HG03095 (cell line): ENCODE measurements around the gene YWHAQ.
A peak's percentile ranks its signal among the peaks of the same experiment; 100 is the strongest.
"Not testable (repeated sequence)": the region's sequence is repeated elsewhere in the genome, so short reads cannot be mapped to it uniquely, and the experiment has no call there.

Experiments used
- ATAC-seq: cut with Tn5 transposase; IDR thresholded peaks from one replicate; pipeline ENCODE4 v1.9.1; 2021; ENCODE audit warnings: moderate library complexity; ENCODE audit not compliant: unreplicated experiment

YWHAQ gene

DNA sequence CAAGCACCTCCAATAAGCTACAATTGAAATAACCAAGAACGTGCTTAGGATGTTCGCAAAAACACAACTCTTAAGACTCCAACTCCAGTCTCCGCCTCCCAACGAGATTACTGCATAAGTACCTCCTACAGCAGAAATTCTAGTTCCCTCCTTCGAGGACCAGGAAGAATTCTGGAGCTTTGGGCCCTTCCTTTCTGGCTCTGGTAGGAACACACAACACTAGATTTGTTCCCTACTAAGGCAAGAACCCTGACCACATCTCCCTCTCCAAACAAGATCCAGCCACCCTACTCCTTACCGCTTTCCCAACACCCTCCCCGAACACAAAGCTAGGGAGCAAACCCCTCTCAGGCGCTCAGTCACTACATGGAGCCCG, 75.9 kb downstream of the YWHAQ start:
- ATAC-seq = no peak

DNA sequence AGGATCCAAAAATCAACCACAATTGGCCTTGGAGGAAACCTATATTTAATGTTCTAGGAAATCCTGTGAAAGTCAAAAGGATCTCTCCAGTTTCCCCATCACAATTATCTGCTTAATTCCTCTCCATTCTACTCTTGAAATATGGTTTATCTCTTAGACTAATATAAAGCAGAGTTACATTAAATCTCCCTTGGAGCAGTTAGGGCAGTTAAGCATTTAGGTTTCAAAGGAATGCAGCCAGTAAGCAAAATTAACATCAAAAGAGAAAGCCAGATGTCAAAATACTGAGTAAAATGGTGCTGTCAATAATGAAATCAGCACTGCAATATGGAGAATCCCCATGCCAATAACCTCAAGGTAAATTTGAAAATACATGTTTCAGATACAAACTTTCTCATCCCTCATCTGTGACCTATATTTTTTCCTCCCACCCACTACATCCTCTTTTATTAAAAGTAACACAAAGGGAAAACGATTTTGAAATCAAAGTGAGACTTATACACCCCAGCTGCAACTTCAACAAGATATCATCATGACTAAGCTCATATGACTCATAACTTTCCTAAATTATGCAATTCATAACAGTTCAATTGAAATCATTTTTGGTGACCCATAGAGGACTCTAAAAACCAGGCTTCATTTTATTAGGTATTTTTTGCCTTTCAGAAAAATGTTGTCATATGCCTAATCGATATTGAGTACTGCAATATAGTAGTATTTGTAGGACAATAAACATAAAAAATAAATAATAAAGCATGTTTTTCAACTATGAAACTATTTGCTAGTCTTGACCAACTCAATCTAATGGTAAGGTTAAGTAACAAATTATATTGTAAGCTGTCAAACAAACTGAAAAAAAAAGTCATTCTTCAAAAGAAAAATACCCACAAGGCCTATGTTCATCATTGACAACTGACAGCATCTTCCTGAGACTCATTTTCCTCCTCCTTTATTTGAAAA, 78.3 kb downstream of the YWHAQ start:
- ATAC-seq = no peak

DNA sequence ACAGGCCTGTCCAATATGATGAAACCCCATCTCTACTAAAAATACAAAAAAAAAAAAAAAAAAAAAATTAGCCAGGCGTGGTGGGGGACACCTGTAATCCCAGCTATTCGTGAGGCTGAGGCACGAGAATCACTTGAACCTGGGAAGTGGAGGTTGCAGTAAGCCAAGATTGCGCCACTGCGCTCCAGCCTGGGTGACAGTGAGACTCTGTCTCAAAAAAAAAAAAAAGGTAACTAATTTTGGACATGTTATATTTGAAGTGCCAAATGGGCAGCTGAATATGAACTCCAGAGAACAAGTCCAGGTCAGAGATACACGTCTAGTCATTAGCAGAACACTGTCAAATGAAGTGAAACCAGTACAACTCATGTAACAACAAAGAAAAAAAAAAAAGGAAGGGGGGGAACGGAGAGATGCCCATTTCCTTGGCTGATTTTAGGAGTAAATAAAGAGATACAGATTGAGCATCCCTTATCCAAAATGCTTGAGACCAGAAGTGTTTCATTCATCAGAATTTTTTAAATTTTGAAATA, 79.9 kb downstream of the YWHAQ start:
- ATAC-seq = not testable (repeated sequence)

DNA sequence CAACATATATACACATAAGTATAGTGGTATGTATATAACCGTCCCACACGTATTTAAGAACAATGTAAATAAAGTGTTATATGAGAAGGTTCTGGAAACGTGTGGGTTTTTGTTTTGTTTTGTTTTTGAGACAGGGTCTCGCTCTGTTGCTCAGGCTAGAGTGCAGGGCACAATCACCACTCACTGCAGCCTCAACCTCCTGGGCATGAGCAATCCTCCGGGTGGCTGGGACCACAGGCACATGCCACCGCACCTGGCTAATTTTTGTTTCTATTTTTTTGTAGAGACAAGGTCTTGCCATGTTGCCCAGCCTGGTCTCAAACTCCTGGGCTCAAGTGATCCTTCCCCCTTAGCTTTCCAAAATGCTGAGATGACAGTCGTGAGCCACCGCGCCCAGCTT, 81.4 kb downstream of the YWHAQ start:
- no peak for ATAC-seq

DNA sequence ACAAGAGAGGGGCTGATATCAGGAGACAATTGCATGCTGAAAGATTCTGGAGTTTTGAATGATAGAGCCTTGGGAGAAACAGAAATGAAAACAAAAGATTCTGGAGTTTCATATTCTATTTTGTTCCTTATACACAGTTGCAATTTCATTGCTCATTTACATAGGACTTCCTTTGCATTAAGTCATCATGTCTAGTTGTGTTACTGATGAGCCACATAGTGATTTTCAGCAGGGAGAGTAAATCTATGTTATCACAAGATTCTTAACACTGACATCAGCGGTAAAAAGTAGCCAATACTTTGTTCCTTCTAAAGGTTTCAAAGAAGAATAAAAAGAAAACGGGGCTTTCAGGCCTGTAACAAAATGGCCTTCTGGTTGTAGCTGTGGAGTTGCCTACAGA, 82.3 kb downstream of the YWHAQ start:
- peak; percentile 50 for ATAC-seq

DNA sequence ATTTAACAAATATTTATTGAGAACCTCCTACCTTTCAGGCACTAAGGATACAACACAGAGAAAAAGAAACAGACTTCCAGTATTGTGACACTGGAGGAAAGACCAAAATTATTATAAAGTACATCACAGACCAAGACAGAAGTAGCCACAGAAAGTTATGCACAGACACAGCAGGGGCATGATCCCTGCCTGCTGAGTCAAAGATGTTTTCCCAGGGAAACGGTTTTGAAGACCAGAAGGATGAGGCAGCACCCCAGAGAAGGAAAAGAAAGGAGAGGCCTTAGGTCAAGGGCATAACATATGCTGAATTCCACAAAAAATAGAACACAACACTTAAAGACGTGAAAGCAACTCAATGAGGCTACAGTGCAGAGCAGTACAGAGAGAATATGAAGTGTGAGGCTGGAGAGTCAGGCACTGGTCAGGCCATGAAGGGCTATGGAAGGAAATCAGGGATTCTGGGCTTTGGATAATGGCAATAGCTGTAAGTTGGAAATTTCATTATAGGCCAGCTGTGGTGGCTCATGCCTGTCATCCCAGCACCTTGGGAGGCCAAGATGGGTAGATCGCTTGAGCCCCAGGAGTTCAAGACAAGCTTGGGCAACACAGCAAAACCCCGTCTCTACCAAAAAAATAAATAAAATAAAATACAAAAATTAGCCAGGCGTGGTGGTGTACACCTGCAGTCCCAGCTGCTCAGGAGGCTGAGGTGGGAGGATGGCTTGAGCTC, 83.4 kb downstream of the YWHAQ start:
- no peak for ATAC-seq

DNA sequence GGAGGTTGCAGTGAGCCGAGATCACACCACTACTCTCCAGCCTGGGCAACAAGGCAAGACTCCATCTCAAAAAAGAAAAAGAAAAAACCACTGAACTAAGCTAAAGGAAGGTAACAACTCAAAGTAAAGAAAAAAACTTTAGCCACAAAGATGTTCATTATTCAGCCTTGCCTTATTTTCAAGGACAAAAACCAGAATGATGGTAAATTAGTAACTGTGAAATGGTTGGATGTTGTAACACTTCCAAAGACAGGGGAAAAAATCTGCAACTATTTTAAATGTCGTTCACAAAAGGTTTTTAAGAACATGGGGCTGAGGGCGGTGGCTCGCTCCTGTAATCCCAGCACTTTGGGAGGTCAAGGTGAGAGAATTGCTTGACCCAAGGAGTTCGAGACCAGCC, 85.3 kb downstream of the YWHAQ start:
- ATAC-seq = no peak

DNA sequence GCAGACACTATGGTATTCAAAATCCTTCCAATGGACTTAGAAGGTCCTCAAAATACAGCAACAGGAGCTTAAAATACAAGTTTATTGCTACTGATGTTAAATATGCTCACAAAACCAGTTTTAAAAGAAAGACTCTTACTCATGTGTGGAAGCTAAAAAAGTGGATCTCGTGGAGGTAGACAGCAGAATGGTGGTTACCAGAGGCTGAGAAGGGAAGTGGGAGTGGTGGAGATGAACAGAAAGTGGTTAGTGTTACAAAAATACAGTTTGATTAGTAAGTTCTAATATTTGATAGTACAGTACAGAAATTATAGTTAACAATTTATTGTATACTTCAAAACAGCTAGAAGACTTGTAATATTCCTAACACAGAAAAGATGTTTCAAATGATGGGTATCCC, 87.2 kb downstream of the YWHAQ start:
- ATAC-seq = no peak

DNA sequence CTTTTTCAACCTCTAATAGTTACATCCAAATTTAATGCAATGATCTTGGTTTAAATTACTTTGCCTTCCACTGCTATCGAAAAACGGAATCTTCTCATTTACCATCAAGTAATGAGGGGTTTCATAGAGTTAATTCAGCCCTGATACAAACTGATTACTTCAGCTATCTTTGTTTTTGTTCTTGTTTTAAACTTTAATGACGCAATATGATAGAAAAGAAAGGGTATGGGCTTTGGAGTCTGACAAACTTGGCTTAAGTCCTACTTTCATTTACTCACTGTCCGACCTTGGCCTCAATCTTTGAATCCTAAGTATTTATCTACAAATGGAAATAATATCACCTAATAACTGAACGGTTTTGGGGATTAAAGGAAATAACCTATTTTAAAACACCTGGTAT, 91.3 kb downstream of the YWHAQ start:
- no peak for ATAC-seq

DNA sequence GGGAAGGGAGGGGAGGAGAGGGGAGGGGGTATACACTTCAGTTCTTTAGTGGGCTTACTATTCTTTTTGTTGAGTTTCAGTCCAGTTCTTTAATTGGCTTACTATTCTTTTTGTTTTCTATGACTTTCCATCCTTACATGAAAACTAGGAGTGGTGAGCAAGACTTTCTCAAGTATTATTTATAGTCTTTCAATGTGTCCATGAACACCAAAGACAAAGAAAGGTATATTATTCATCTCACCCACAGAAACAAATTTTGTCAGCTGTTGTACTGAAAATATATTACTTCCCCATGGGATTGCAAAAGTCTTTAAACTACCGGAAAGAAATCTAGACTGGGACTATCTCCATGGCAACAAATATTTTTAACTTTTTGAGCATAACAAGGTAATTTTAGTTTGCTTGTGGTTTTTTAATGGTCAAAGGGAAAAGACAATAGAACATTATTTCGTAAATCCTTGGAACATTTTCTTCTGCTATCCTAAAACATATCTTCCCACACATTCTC, 92.7 kb downstream of the YWHAQ start:
- ATAC-seq = no peak

DNA sequence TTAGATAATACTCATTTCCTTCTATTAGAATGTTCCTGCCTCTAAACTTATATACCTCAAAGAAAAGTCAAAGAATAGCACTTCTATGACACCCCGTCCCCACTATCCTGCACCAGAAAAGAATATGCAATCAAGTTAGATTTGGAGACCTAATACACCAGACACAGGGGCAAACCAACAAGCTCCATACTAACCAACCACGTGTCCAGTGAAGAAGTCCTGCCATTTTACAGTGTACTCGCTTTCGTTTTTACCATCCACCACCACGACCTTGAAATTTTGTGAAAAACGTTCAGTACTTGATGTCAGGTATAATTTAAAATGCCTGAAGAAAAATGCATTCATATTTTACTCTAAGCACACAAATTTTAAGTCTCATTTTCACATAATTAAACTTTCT, 94.3 kb downstream of the YWHAQ start:
- no peak for ATAC-seq

DNA sequence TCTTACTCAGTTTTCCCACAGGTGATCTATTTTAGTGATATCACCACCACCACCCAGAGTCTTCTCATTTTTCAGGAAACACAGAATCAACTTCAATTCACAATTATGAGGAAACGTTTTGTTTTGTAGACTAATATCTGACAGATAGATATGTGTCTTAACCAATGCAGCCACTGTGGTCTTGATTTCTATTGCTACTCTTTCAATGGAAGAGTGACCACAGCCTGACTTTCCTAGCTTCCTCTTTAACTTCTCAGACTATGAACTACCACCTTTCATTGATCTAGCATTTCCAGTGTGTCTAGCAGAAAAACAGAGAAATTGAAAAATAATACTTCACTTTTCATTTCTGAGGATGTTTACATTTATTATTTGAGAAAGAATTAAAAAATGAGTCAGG, 95.6 kb downstream of the YWHAQ start:
- no peak for ATAC-seq
